ENCODE measurements around the gene NOM1.

DNA sequence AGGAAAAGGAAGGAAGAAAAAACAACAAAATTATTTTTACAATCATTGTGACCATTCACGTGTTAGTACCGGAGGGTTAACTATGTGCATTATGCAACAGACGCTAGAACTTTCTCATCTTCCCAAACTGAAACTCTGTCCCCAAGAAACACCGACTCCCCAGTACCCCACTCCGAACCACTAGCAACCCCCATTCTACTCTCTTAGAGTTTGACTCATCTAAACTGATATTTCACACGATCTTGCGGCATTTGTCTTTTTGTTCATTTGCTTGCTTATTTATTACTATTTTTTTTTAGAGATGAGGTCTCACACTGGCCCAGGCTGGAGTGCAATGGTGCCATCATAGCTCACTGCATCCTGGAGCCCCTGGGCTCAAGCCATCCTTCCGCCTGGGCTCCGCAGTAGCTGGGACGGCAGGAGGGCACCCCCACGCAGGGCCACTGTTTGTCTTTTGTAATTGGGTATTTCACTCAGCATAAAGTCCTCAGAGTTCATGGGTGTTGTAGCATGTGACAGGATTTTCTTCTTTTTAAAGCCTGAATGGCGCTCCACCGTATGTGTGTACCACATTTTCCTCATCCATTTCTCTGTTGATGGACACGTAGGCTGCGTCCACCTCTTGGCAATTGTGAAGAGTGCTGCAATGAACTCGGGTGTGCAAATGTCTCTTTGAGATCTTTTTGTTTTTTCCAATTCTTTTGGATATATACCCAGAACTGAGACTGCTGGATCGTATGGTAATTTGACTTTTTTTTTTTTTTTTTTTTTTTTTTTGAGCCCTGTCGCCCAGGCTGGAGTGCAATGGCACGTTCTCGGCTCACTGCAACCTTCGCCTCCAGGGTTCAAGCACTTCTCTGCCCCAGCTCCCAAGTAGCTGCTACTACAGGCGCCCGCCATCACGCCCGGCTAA lies 51.5 kb downstream of the NOM1 start:
- TF ChIP-seq, protein P1, sequence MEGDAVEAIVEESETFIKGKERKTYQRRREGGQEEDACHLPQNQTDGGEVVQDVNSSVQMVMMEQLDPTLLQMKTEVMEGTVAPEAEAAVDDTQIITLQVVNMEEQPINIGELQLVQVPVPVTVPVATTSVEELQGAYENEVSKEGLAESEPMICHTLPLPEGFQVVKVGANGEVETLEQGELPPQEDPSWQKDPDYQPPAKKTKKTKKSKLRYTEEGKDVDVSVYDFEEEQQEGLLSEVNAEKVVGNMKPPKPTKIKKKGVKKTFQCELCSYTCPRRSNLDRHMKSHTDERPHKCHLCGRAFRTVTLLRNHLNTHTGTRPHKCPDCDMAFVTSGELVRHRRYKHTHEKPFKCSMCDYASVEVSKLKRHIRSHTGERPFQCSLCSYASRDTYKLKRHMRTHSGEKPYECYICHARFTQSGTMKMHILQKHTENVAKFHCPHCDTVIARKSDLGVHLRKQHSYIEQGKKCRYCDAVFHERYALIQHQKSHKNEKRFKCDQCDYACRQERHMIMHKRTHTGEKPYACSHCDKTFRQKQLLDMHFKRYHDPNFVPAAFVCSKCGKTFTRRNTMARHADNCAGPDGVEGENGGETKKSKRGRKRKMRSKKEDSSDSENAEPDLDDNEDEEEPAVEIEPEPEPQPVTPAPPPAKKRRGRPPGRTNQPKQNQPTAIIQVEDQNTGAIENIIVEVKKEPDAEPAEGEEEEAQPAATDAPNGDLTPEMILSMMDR (IDR thresholded peaks at IDR 0.05), result no peak
- no peak for TF ChIP-seq FOSL2 (IDR thresholded peaks at IDR 0.05; ENCODE audit: borderline replicate concordance, low read depth)
- no peak for TF ChIP-seq TCF12 (IDR thresholded peaks at IDR 0.05)
- TF ChIP-seq JUND (IDR thresholded peaks at IDR 0.05), result no peak
